Endothelial cell of umbilical vein (primary cell): ENCODE measurements around the gene PKDREJ. TPM values are rescaled to one million over a fixed set of nuclear protein-coding genes. Genes with fewer than 3 reads are reported as not detected.

Source experiments
- BruUV-seq: library from RNA; stranded (reverse); fragments of 400-500 nt; replicated peaks from 2 replicates; lab custom pipeline; 2021; lab: Mats Ljungman, UMichigan
- CTCF ChIA-PET: fragments of 300-600, 350-600 bp; sonication (Branson Sonifier 250); formaldehyde crosslinking; loops from one replicate; lab custom pipeline; 2021; ENCODE audit warnings: antibody characterized with exemption, inconsistent platforms; lab: Charles Lee
- POLR2A ChIA-PET: fragments of 300-600, 350-600 bp; sonication (Branson Sonifier 250); formaldehyde crosslinking; loops from one replicate; lab custom pipeline; 2021; ENCODE audit warnings: antibody characterized with exemption, inconsistent platforms; lab: Charles Lee
- DNase-seq: peaks from one replicate; pipeline ENCODE4 v3.0.0-alpha.2; 2011; ENCODE audit warnings: low read depth, low spot score
- FAIRE-seq: peaks from 2 replicates; lab custom pipeline; 2011; peaks lifted over from hg19 to GRCh38; lab: Jason Lieb, UNC
- H2AFZ ChIP-seq: 2 replicates; pipeline ENCODE4 v1.6.0; 2012; ENCODE audit warnings: low read depth, low read length, control low read depth, inconsistent platforms
- H3K27ac ChIP-seq: 2 replicates; pipeline ENCODE4 v1.5.1; 2011; ENCODE audit warnings: low read depth, mild to moderate bottlenecking, control low read depth, low read length, moderate library complexity; ENCODE audit not compliant: insufficient read depth
- H3K27me3 ChIP-seq, 2 experiments: 2 replicates each; pipeline versions ENCODE4 v1.6.0 to v1.6.1; 2011; ENCODE audit warnings: low read length in 2 of 2, mixed read lengths in 1 of 2; ENCODE audit not compliant: control insufficient read depth in 2 of 2, insufficient read depth in 2 of 2
- H3K36me3 ChIP-seq, 2 experiments: 2 replicates in 1 of 2; 3 replicates in 1 of 2; pipeline ENCODE4 v1.5.1; 2011; ENCODE audit warnings: low read length in 2 of 2, mild to moderate bottlenecking in 1 of 2, moderate library complexity in 1 of 2; ENCODE audit not compliant: control insufficient read depth in 2 of 2, insufficient read depth in 2 of 2; ENCODE audit errors: extremely low read depth in 1 of 2
- H3K4me1 ChIP-seq: 3 replicates; pipeline ENCODE4 v1.5.1; 2011; ENCODE audit warnings: mild to moderate bottlenecking, low read length; ENCODE audit not compliant: control insufficient read depth, insufficient read depth; ENCODE audit errors: extremely low read depth
- H3K4me2 ChIP-seq: 2 replicates; pipeline ENCODE4 v1.6.1; 2011; ENCODE audit warnings: low read length, control low read depth, mixed read lengths; ENCODE audit not compliant: insufficient read depth
- H3K4me3 ChIP-seq, 3 experiments: fragments of 200-600 bp in 1 of 3; sonication (generic), shearing (Covaris generic) in 1 of 3; replicated peaks in 1 of 3; 2 replicates each; pipeline ENCODE4 v1.5.1; 2011 to 2016; ENCODE audit warnings: control low read depth in 3 of 3, low read length in 3 of 3, mild to moderate bottlenecking in 2 of 3, inconsistent platforms in 1 of 3, low read depth in 1 of 3, moderate library complexity in 1 of 3; ENCODE audit not compliant: insufficient read depth in 1 of 3
- H3K79me2 ChIP-seq: 2 replicates; pipeline ENCODE4 v1.6.0; 2012; ENCODE audit warnings: low read length, inconsistent platforms; ENCODE audit not compliant: control insufficient read depth, insufficient read depth
- H3K9ac ChIP-seq: replicated peaks from 2 replicates; pipeline ENCODE3; 2011; ENCODE audit warnings: low read length, control low read depth; ENCODE audit not compliant: insufficient read depth; ENCODE audit errors: extremely low read depth
- H3K9me1 ChIP-seq: replicated peaks from 3 replicates; pipeline ENCODE4 v1.6.0; 2011; ENCODE audit warnings: mild to moderate bottlenecking, low read length; ENCODE audit not compliant: control insufficient read depth, insufficient read depth; ENCODE audit errors: extremely low read depth
- H3K9me3 ChIP-seq: replicated peaks from 2 replicates; pipeline ENCODE4 v1.5.1; 2012; ENCODE audit warnings: low read length, inconsistent platforms; ENCODE audit not compliant: control insufficient read depth, insufficient read depth
- H4K20me1 ChIP-seq: replicated peaks from 2 replicates; pipeline ENCODE3; 2011; ENCODE audit warnings: mild to moderate bottlenecking, low read length; ENCODE audit not compliant: control insufficient read depth, insufficient read depth; ENCODE audit errors: extremely low read depth
- CTCF ChIP-seq, 2 donors: IDR thresholded peaks; 1 replicate in 1 of 2; 2 replicates in 1 of 2; pipeline ENCODE4 v1.5.1; 2011; ENCODE audit warnings: low read length in 2 of 2, mild to moderate bottlenecking in 2 of 2, moderate library complexity in 2 of 2, control low read depth in 1 of 2, inconsistent platforms in 1 of 2, low read depth in 1 of 2; ENCODE audit not compliant: insufficient read depth in 1 of 2; ENCODE audit errors: extremely low read depth in 1 of 2
- EZH2 ChIP-seq: IDR thresholded peaks from 2 replicates; pipeline ENCODE4 v1.6.1; 2012; ENCODE audit warnings: borderline replicate concordance, low read depth, mild to moderate bottlenecking, moderate library complexity, low read length, inconsistent platforms; ENCODE audit not compliant: severe bottlenecking
- FOS ChIP-seq: IDR thresholded peaks from 2 replicates; pipeline ENCODE4 v1.6.1; 2011; ENCODE audit warnings: mild to moderate bottlenecking, low read length, moderate library complexity, borderline replicate concordance; ENCODE audit not compliant: insufficient read depth
- GATA2 ChIP-seq: IDR thresholded peaks from 2 replicates; pipeline ENCODE4 v1.7.0; 2011; ENCODE audit warnings: low read depth, mild to moderate bottlenecking, moderate library complexity, mixed read lengths, low read length; ENCODE audit not compliant: insufficient read length, insufficient read depth
- JUN ChIP-seq: IDR thresholded peaks from 2 replicates; pipeline ENCODE4 v1.6.1; 2011; ENCODE audit warnings: borderline replicate concordance, low read depth; ENCODE audit not compliant: insufficient read length, insufficient read depth
- MYC ChIP-seq: IDR thresholded peaks from one replicate; pipeline ENCODE4 v1.6.1; 2011; ENCODE audit warnings: mild to moderate bottlenecking, low read depth, low read length
- POLR2A ChIP-seq: IDR thresholded peaks from 2 replicates; pipeline ENCODE4 v1.6.1; 2012; ENCODE audit warnings: low read depth, mild to moderate bottlenecking, control low read depth, low read length
- POLR2AphosphoS5 ChIP-seq: IDR thresholded peaks from 2 replicates; pipeline ENCODE4 v1.6.1; 2012; ENCODE audit warnings: low read depth, mild to moderate bottlenecking, control low read depth, low read length, moderate library complexity; ENCODE audit not compliant: insufficient read depth
- dilution Hi-C: fragments of 300-500 bp; cut with MboI; formaldehyde crosslinking; loops from one replicate; pipeline ENCODE4 v1.15.0; 2019; ENCODE audit warnings: low sequenced_read_pairs; ENCODE audit not compliant: extremely low pct_ligation_motif_present
- intact Hi-C: fragments of 100-400 bp; cut with micrococcal nuclease; formaldehyde crosslinking; loops from one replicate; pipeline ENCODE4 v1.10.0; 2022
- polyA plus RNA-seq, 4 experiments: library from polyadenylated mRNA; depleted of rRNA in 3 of 4; stranded (reverse) in 3 of 4; unstranded in 1 of 4; fragments of >200 nt; gene quantifications; 2 replicates each; pipeline versions ENCODE4 v1.2.1 to v1.2.3, GENCODE V29; 2011 to 2012; ENCODE audit warnings: missing spikeins in 1 of 4
- total RNA-seq: library from RNA; stranded (reverse); gene quantifications from 2 replicates; pipeline ENCODE4 v1.2.3, GENCODE V29; 2021
- TF ChIP-seq, protein P1 (sequence below): IDR thresholded peaks from 2 replicates; pipeline ENCODE4 v1.6.1; 2011; ENCODE audit not compliant: insufficient read depth, insufficient read length

Gene PKDREJ
- total and polyA plus RNA-seq, 2 donors (not counting 3 experiments of a cell fraction or from before 2014, with no cell fraction given), result not detected

- Histone ChIP-seq H3K9me1 (no peaks in the 10 kb centered on the region), H2AFZ (no peak overlapping the region), H4K20me1 (no peaks in the 10 kb centered on the region), H3K9ac (no peak overlapping the region), H3K79me2 (no peaks in the 10 kb centered on the region), H3K36me3 (no peaks in the 10 kb centered on the region), H3K4me1 (no peaks in the 10 kb centered on the region), H3K27me3 (no peaks in the 10 kb centered on the region), H3K27ac (no peak overlapping the region), H3K4me3 (no peak overlapping the region), H3K4me2 (no peak overlapping the region), H3K9me3 (no peaks in the 10 kb centered on the region)
- no TSS peak for BruUV-seq
- no peak for DNase-seq
- dilution Hi-C loops, result no loop called here
- FAIRE-seq, result no peak
- TF ChIP-seq POLR2A, result no peak
- TF ChIP-seq CTCF (IDR thresholded peaks at IDR 0.05; ENCODE audit: extremely low read depth in 1 of 2, insufficient read depth in 1 of 2, low read depth in 1 of 2, low read length in 2 of 2), result no peak
- no peak for TF ChIP-seq GATA2
- no peak for TF ChIP-seq POLR2AphosphoS5
- TF ChIP-seq MYC, result no peak
- TF ChIP-seq EZH2, result no peak
- TF ChIP-seq, protein P1, sequence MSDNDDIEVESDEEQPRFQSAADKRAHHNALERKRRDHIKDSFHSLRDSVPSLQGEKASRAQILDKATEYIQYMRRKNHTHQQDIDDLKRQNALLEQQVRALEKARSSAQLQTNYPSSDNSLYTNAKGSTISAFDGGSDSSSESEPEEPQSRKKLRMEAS, result no peak
- no peak for TF ChIP-seq JUN
- no peak for TF ChIP-seq FOS
- intact Hi-C loops, result no loop called here
- ChIA-PET CTCF (no interaction called here), POLR2A (no interaction called here)
These were observed 28.2 kb downstream of the PKDREJ start for GRCh38 chr22:46234969-46235368.
